HEK293 (cell line): Measurements from ENCODE around the gene ZNF619.

ENCODE experiments used
- CTCF ChIA-PET: fragments of 350-600 bp; formaldehyde crosslinking; extraction: SDS; loops from one replicate; lab custom pipeline; 2021; ENCODE audit warnings: antibody characterized with exemption; lab: Yijun Ruan, JAX
- POLR2A ChIA-PET: fragments of 300-600 bp; formaldehyde crosslinking; extraction: SDS; loops from one replicate; lab custom pipeline; 2020; ENCODE audit warnings: antibody characterized with exemption, inconsistent platforms; lab: Yijun Ruan, JAX
- H3K27ac ChIP-seq: fragments of 200-500 bp; sonication (Bioruptor generic); 2 replicates; pipeline ENCODE4 v1.5.1; 2014; ENCODE audit warnings: low read depth, low read length, control low read depth, inconsistent platforms; ENCODE audit errors: extremely low read depth
- H3K36me3 ChIP-seq, 2 experiments: fragments of 200-500 bp in 1 of 2; sonication (Bioruptor generic) in 1 of 2; 1 replicate in 1 of 2; 2 replicates in 1 of 2; pipeline ENCODE4 v1.5.1; 2014 to 2017; ENCODE audit warnings: inconsistent platforms in 2 of 2, low read length in 2 of 2; ENCODE audit not compliant: control insufficient read depth in 2 of 2, insufficient read depth in 1 of 2
- H3K4me1 ChIP-seq: fragments of 200-500 bp; sonication (Bioruptor generic); 2 replicates; pipeline ENCODE4 v1.5.1; 2014; ENCODE audit warnings: mild to moderate bottlenecking, low read length, inconsistent platforms; ENCODE audit not compliant: control insufficient read depth, insufficient read depth
- H3K4me3 ChIP-seq: 2 replicates; pipeline ENCODE4 v1.5.1; 2011; ENCODE audit warnings: low read depth, mild to moderate bottlenecking, control low read depth, low read length, moderate library complexity
- H3K9me3 ChIP-seq: fragments of 200-500 bp; sonication (Bioruptor generic); 2 replicates; pipeline ENCODE4 v1.5.1; 2014; ENCODE audit warnings: low read depth, low read length, inconsistent platforms; ENCODE audit not compliant: control insufficient read depth, insufficient read depth
- BCL11B ChIP-seq: fragments of 450-650 bp; formaldehyde crosslinking; IDR thresholded peaks from 2 replicates; pipeline ENCODE4 v1.5.1; 2016; ENCODE audit warnings: low read depth, missing biosample characterization, missing genetic modification characterization
- HOXA7 ChIP-seq: sonication (generic); formaldehyde crosslinking; IDR thresholded peaks from 2 replicates; pipeline ENCODE4 v1.8.1; 2022; ENCODE audit warnings: missing genetic modification reagents, borderline replicate concordance
- IKZF3 ChIP-seq: fragments of 450-650 bp; IDR thresholded peaks from 2 replicates; pipeline ENCODE4 v1.5.0; 2018; ENCODE audit warnings: missing biosample characterization, mild to moderate bottlenecking, missing genetic modification characterization, moderate library complexity
- YY1 ChIP-seq: fragments of 450-650 bp; formaldehyde crosslinking; IDR thresholded peaks from 2 replicates; pipeline ENCODE4 v1.5.1; 2018; ENCODE audit warnings: missing biosample characterization, missing genetic modification characterization
- ZBTB1 ChIP-seq: fragments of 450-650 bp; formaldehyde crosslinking; IDR thresholded peaks from 2 replicates; pipeline ENCODE4 v1.5.1; 2016; ENCODE audit warnings: missing biosample characterization, missing genetic modification characterization
- ZBTB7A ChIP-seq: fragments of 450-650 bp; formaldehyde crosslinking; IDR thresholded peaks from 2 replicates; pipeline ENCODE4 v1.5.1; 2016; ENCODE audit warnings: low read depth, missing biosample characterization, missing genetic modification characterization
- ZFP37 ChIP-seq: fragments of 450-650 bp; formaldehyde crosslinking; IDR thresholded peaks from 2 replicates; pipeline ENCODE4 v1.5.1; 2016; ENCODE audit warnings: missing biosample characterization, missing genetic modification characterization
- ZIC2 ChIP-seq: fragments of 450-650 bp; formaldehyde crosslinking; IDR thresholded peaks from 2 replicates; pipeline ENCODE4 v1.5.1; 2016; ENCODE audit warnings: missing biosample characterization, missing genetic modification characterization
- ZNF366 ChIP-seq: fragments of 450-650 bp; formaldehyde crosslinking; conservative IDR thresholded peaks from 2 replicates; pipeline ENCODE4 v1.5.1; 2016; ENCODE audit warnings: missing biosample characterization, missing genetic modification characterization
- ZNF394 ChIP-seq: fragments of 450-650 bp; formaldehyde crosslinking; IDR thresholded peaks from 2 replicates; pipeline ENCODE4 v1.5.1; 2016; ENCODE audit warnings: missing biosample characterization, missing genetic modification characterization, mild to moderate bottlenecking, moderate library complexity, borderline replicate concordance
- ZNF449 ChIP-seq: fragments of 450-650 bp; formaldehyde crosslinking; IDR thresholded peaks from 2 replicates; pipeline ENCODE4 v1.5.1; 2017; ENCODE audit warnings: missing biosample characterization, mild to moderate bottlenecking, missing genetic modification characterization, moderate library complexity
- ZNF513 ChIP-seq: fragments of 450-650 bp; IDR thresholded peaks from 2 replicates; pipeline ENCODE4 v1.5.1; 2018; ENCODE audit warnings: missing biosample characterization, missing genetic modification characterization
- ZNF558 ChIP-seq: fragments of 450-650 bp; formaldehyde crosslinking; IDR thresholded peaks from 2 replicates; pipeline ENCODE4 v1.5.1; 2016; ENCODE audit warnings: missing biosample characterization, missing genetic modification characterization
- ZNF596 ChIP-seq: fragments of 450-650 bp; IDR thresholded peaks from 2 replicates; pipeline ENCODE4 v1.5.0; 2018; ENCODE audit warnings: missing biosample characterization, mild to moderate bottlenecking, missing genetic modification characterization, moderate library complexity
- ZNF610 ChIP-seq: fragments of 450-650 bp; formaldehyde crosslinking; IDR thresholded peaks from 2 replicates; pipeline ENCODE4 v1.5.1; 2016; ENCODE audit warnings: missing biosample characterization, missing genetic modification characterization, borderline replicate concordance
- ZNF792 ChIP-seq: fragments of 450-650 bp; formaldehyde crosslinking; IDR thresholded peaks from 2 replicates; pipeline ENCODE4 v1.5.1; 2016; ENCODE audit warnings: missing biosample characterization, missing genetic modification characterization
- ZNF843 ChIP-seq: fragments of 450-650 bp; formaldehyde crosslinking; IDR thresholded peaks from 2 replicates; pipeline ENCODE4 v1.5.1; 2016; ENCODE audit warnings: missing biosample characterization, missing genetic modification characterization
- TF ChIP-seq, protein P1 (sequence below): fragments of 450-650 bp; formaldehyde crosslinking; IDR thresholded peaks from 2 replicates; pipeline ENCODE4 v1.5.0; 2017; ENCODE audit warnings: missing biosample characterization, missing genetic modification characterization, borderline replicate concordance
- TF ChIP-seq, protein P2 (sequence below): IDR thresholded peaks from 2 replicates; pipeline ENCODE4 v1.6.1; 2011; ENCODE audit warnings: mild to moderate bottlenecking, low read depth, low read length, borderline replicate concordance
- TF ChIP-seq, protein P3 (sequence below): fragments of 450-650 bp; formaldehyde crosslinking; IDR thresholded peaks from 2 replicates; pipeline ENCODE4 v1.5.1; 2016; ENCODE audit warnings: missing biosample characterization, missing genetic modification characterization

ZNF619 gene

DNA sequence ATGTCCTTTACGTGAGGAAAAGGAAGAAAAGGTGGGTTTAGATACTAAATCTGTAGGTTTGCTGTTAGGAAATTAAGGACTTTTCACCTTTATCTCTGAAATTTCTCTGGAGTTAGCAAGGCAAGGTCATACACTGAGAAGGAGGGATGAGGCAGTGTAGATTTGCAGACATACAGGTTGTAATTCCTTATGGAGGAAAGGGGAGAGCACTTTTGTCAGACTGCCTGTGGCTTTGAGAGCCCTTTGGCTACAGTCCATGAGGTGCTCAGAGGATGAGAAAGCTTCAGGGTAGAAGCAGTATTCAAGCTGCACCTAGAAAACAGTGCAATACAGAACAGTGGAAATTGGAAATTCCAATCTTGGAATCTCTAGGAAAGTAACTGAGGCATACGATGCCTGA, 11.5 kb upstream of the ZNF619 start:
- Histone ChIP-seq H3K4me1 (no peaks in the 10 kb centered on the region), H3K9me3 (no peaks in the 10 kb centered on the region), H3K4me3 (no peak overlapping the region), H3K36me3 (peaks cover 18 to 62% of the 10 kb centered on the region in 2 experiments; a peak in 2 of 3 replicates), H3K27ac (no peak overlapping the region)
- TF ChIP-seq ZNF366 (0 out of 2 replicates have a peak, but pooled peaks have one; percentile 27), ZNF558 (no peak)
- ChIA-PET POLR2A (interaction anchor here (0.6 to 1.4 kb wide), 3 partner anchors 8 to 223 kb away, joined by 3 to 6 read pairs (median 3); partner anchors contain the start of genes RPL14 and ZNF619), CTCF (interaction anchor here (0.7 kb wide), 1 partner anchor 80 kb away, joined by 4 read pairs; no protein-coding TSS in a partner anchor)

DNA sequence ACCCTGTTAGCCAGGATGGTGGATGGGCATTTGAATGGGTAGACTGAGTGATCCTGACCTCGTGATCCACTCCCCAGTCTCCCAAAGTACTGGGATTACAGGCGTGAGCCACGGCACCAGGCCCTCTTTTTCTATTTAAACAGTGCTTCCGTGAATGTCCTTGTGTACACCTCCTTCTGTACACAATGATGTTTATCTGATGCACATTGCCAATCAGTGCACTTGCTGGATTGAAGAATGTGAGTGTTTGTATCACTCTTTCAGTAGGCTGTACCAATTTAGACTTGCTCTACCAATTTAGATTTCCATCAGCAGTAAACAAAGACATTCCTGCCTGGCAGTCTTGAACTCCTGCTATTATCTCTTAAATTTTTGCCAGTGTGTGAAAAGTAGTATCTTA, 8.9 kb upstream of the ZNF619 start:
- POLR2A ChIA-PET = no interaction called here
- TF ChIP-seq ZNF843 (tag by site-specific recombination) (no peak), ZNF792 (no peak), ZNF449 (tag by site-specific recombination) (no peak), HOXA7 (CRISPR knock-in tag) (no peak), ZNF513 (no peak), ZBTB1 (tag by site-specific recombination) (no peak)
- TF ChIP-seq, protein P1, sequence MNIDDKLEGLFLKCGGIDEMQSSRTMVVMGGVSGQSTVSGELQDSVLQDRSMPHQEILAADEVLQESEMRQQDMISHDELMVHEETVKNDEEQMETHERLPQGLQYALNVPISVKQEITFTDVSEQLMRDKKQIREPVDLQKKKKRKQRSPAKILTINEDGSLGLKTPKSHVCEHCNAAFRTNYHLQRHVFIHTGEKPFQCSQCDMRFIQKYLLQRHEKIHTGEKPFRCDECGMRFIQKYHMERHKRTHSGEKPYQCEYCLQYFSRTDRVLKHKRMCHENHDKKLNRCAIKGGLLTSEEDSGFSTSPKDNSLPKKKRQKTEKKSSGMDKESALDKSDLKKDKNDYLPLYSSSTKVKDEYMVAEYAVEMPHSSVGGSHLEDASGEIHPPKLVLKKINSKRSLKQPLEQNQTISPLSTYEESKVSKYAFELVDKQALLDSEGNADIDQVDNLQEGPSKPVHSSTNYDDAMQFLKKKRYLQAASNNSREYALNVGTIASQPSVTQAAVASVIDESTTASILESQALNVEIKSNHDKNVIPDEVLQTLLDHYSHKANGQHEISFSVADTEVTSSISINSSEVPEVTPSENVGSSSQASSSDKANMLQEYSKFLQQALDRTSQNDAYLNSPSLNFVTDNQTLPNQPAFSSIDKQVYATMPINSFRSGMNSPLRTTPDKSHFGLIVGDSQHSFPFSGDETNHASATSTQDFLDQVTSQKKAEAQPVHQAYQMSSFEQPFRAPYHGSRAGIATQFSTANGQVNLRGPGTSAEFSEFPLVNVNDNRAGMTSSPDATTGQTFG (tag by site-specific recombination) = no peak
- TF ChIP-seq, all 188 proteins: peak for 0

DNA sequence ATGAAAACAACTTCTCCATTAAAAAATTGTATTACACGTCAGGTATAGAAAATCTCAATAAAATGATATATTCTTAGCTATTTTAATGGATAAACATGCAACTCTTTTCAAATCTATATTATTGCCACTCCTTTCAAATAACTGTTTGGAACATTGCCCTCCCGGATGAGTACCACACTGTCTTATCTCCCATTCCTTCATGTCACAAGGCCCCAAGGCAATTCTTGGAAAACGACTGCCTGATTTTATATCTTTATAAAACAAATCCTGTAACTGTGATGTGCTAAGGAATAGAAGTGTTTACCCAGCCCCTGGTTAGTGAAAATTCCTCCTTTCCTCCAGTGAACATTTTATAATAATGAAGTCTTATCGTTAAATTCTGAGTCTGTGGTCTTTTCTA, 6.2 kb upstream of the ZNF619 start:
- CTCF ChIA-PET = no interaction called here
- no peak overlapping the region for H3K4me3 ChIP-seq
- no peak overlapping the region for H3K27ac ChIP-seq
- H3K36me3 ChIP-seq = peaks cover 0 to 11% of the 10 kb centered on the region in 2 experiments; a peak in 2 of 3 replicates
- no peaks in the 10 kb centered on the region for H3K4me1 ChIP-seq
- POLR2A ChIA-PET = interaction anchor here (1.5 kb wide), 1 partner anchor 35 kb away, joined by 4 read pairs; the partner anchor contains the start of gene ZNF620
- H3K9me3 ChIP-seq = no peaks in the 10 kb centered on the region
- TF ChIP-seq BCL11B (tag by site-specific recombination) = no peak
- no peak for TF ChIP-seq ZNF596 (tag by site-specific recombination)
- TF ChIP-seq ZNF394 (tag by site-specific recombination) = no peak
- TF ChIP-seq, protein P2, sequence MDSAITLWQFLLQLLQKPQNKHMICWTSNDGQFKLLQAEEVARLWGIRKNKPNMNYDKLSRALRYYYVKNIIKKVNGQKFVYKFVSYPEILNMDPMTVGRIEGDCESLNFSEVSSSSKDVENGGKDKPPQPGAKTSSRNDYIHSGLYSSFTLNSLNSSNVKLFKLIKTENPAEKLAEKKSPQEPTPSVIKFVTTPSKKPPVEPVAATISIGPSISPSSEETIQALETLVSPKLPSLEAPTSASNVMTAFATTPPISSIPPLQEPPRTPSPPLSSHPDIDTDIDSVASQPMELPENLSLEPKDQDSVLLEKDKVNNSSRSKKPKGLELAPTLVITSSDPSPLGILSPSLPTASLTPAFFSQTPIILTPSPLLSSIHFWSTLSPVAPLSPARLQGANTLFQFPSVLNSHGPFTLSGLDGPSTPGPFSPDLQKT = no peak
- no peak for TF ChIP-seq ZNF449 (tag by site-specific recombination)
- no peak for TF ChIP-seq ZNF610
- TF ChIP-seq, protein P3, sequence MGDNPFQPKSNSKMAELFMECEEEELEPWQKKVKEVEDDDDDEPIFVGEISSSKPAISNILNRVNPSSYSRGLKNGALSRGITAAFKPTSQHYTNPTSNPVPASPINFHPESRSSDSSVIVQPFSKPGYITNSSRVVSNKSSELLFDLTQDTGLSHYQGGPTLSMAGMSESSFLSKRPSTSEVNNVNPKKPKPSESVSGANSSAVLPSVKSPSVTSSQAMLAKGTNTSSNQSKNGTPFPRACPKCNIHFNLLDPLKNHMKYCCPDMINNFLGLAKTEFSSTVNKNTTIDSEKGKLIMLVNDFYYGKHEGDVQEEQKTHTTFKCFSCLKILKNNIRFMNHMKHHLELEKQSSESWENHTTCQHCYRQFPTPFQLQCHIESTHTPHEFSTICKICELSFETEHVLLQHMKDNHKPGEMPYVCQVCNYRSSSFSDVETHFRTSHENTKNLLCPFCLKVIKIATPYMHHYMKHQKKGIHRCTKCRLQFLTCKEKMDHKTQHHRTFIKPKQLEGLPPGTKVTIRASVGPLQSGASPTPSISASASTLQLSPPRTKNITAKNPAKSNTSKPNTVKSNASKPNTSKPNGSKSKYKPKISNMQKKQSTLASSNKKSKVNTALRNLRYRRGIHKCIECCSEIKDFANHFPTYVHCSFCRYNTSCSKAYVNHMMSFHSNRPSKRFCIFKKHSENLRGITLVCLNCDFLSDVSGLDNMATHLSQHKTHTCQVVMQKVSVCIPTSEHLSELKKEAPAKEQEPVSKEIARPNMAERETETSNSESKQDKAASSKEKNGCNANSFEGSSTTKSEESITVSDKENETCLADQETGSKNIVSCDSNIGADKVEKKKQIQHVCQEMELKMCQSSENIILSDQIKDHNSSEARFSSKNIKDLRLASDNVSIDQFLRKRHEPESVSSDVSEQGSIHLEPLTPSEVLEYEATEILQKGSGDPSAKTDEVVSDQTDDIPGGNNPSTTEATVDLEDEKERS (tag by site-specific recombination) = no peak
- TF ChIP-seq YY1 (tag by site-specific recombination) = no peak
- no peak for TF ChIP-seq ZIC2 (tag by site-specific recombination)
- no peak for TF ChIP-seq ZBTB7A (tag by site-specific recombination)
- TF ChIP-seq IKZF3 (tag by site-specific recombination) = no peak
- TF ChIP-seq ZFP37 (tag by site-specific recombination) = no peak

More for the DNA sequence above, 8.9 kb upstream of the ZNF619 start:
- Histone ChIP-seq H3K27ac (no peak overlapping the region), H3K9me3 (no peaks in the 10 kb centered on the region), H3K36me3 (peaks cover 3 to 37% of the 10 kb centered on the region in 2 experiments; a peak in 2 of 3 replicates), H3K4me3 (no peak overlapping the region), H3K4me1 (no peaks in the 10 kb centered on the region)
- CTCF ChIA-PET = no interaction called here
